ENCODE data around the gene RPN1. TPM values are rescaled to one million over a fixed set of nuclear protein-coding genes. Genes with fewer than 3 reads are reported as not detected.

The RPN1 gene
- total and polyA plus RNA-seq, 2 of the 13 experiments (the other 11 are each of a cell fraction or from before 2014, with no cell fraction given) = 290 to 342 TPM

DNA sequence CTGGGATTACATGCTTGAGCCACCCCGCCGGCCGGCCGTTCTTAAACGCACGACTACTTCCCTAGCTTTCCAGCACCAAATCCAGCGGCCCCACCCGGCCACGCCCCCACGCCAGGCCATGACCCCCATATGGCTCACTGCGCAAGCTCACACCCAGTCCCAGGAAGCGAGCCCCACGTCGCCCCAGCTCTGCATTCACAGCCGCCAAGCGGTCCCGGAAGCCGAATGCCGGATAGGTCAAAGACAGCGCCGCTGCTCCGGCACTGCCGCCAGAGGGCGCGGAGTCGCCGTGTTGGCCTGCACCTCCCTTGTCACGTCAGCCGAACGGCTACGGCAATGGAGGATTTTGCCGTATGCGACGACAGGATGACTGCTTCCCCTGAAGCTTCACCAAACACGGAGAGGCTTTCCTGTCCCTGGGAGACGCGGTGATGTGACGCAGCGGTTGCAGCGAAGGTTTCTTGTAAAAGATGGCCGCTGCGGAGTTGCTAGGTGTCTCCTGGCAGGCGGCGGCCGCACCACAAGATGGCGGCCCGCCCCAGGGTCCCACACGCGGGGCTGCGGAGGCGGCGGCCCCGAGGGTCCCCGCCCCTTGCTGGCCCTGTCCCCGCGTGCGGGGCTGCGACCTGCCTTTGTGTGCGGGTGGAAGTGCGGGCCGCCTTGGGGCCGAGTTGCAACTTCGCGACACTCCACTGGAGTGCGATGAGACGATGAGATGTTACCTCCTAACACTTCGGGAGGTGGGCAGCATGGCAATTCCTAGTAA lies 30.2 kb upstream of the RPN1 start (continued):
- TF ChIP-seq, protein P1, sequence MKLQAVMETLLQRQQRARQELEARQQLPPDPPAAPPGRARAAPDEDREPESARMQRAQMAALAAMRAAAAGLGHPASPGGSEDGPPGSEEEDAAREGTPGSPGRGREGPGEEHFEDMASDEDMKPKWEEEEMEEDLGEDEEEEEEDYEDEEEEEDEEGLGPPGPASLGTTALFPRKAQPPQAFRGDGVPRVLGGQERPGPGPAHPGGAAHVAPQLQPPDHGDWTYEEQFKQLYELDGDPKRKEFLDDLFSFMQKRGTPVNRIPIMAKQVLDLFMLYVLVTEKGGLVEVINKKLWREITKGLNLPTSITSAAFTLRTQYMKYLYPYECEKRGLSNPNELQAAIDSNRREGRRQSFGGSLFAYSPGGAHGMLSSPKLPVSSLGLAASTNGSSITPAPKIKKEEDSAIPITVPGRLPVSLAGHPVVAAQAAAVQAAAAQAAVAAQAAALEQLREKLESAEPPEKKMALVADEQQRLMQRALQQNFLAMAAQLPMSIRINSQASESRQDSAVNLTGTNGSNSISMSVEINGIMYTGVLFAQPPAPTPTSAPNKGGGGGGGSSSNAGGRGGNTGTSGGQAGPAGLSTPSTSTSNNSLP (IDR thresholded peaks at IDR 0.05; ENCODE audit: low read depth, low read length) = no peak
- TF ChIP-seq SMARCE1 (IDR thresholded peaks at IDR 0.05; ENCODE audit: borderline replicate concordance) = no peak
- TF ChIP-seq ZNF598 (CRISPR knock-in tag; IDR thresholded peaks at IDR 0.05; ENCODE audit: borderline replicate concordance) = peak; percentile 92
- TF ChIP-seq RBAK (CRISPR knock-in tag; IDR thresholded peaks at IDR 0.05) = 0 out of 2 replicates have a peak, but pooled peaks have one; percentile 53
- 0 out of 2 replicates have a peak, but pooled peaks have one; percentile 39 for TF ChIP-seq ISL2 (CRISPR knock-in tag; IDR thresholded peaks at IDR 0.05)
- TF ChIP-seq, protein P2, sequence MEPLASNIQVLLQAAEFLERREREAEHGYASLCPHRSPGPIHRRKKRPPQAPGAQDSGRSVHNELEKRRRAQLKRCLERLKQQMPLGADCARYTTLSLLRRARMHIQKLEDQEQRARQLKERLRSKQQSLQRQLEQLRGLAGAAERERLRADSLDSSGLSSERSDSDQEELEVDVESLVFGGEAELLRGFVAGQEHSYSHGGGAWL (CRISPR knock-in tag; IDR thresholded peaks at IDR 0.05) = no peak
- peak; percentile 94 for TF ChIP-seq ZNF430 (CRISPR knock-in tag; IDR thresholded peaks at IDR 0.05)
- peak; percentile 87 for TF ChIP-seq THAP11 (CRISPR knock-in tag; IDR thresholded peaks at IDR 0.05)
- no peak; the same call in 1 of the 2 replicates for TF ChIP-seq ZNF878 (CRISPR knock-in tag; IDR thresholded peaks at IDR 0.05)
- TF ChIP-seq NFE2L1 (CRISPR knock-in tag; IDR thresholded peaks at IDR 0.05; ENCODE audit: borderline replicate concordance) = no peak; the same call in 1 of the 2 replicates
- peak; percentile 95 for TF ChIP-seq ZNF234 (CRISPR knock-in tag; conservative IDR thresholded peaks at IDR 0.05)
- peak; percentile 66 for TF ChIP-seq ASH2L (IDR thresholded peaks at IDR 0.05; ENCODE audit: insufficient read length, low read depth, low read length)
- TF ChIP-seq ZKSCAN8 (CRISPR knock-in tag; IDR thresholded peaks at IDR 0.05; ENCODE audit: borderline replicate concordance) = peak; percentile 72; the same call in 1 of the 2 replicates
- TF ChIP-seq NFKBIZ (CRISPR knock-in tag; IDR thresholded peaks at IDR 0.05) = no peak; the same call in 1 of the 2 replicates
- TF ChIP-seq ZNF816 (CRISPR knock-in tag; IDR thresholded peaks at IDR 0.05; ENCODE audit: borderline replicate concordance) = peak; percentile 98
- TF ChIP-seq, protein P3, sequence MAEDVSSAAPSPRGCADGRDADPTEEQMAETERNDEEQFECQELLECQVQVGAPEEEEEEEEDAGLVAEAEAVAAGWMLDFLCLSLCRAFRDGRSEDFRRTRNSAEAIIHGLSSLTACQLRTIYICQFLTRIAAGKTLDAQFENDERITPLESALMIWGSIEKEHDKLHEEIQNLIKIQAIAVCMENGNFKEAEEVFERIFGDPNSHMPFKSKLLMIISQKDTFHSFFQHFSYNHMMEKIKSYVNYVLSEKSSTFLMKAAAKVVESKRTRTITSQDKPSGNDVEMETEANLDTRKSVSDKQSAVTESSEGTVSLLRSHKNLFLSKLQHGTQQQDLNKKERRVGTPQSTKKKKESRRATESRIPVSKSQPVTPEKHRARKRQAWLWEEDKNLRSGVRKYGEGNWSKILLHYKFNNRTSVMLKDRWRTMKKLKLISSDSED (CRISPR knock-in tag; IDR thresholded peaks at IDR 0.05) = no peak
- TF ChIP-seq, protein P4, sequence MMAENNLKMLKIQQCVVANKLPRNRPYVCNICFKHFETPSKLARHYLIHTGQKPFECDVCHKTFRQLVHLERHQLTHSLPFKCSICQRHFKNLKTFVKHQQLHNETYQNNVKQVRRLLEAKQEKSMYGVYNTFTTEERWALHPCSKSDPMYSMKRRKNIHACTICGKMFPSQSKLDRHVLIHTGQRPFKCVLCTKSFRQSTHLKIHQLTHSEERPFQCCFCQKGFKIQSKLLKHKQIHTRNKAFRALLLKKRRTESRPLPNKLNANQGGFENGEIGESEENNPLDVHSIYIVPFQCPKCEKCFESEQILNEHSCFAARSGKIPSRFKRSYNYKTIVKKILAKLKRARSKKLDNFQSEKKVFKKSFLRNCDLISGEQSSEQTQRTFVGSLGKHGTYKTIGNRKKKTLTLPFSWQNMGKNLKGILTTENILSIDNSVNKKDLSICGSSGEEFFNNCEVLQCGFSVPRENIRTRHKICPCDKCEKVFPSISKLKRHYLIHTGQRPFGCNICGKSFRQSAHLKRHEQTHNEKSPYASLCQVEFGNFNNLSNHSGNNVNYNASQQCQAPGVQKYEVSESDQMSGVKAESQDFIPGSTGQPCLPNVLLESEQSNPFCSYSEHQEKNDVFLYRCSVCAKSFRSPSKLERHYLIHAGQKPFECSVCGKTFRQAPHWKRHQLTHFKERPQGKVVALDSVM (CRISPR knock-in tag; IDR thresholded peaks at IDR 0.05) = peak; percentile 56
- TF ChIP-seq ZNF121 (CRISPR knock-in tag; IDR thresholded peaks at IDR 0.05) = peak; percentile 53
- peak; percentile 91; the same call in 1 of the 2 replicates for TF ChIP-seq ZNF33B (CRISPR knock-in tag; IDR thresholded peaks at IDR 0.05)
- TF ChIP-seq ZNF207 (IDR thresholded peaks at IDR 0.05; ENCODE audit: borderline replicate concordance) = no peak

All from HepG2 (cell line).